HG02678 (cell line): Measurements from ENCODE around the gene OLFM3.

ENCODE experiments used
- ATAC-seq: cut with Tn5 transposase; IDR thresholded peaks from one replicate; pipeline ENCODE4 v1.9.1; 2021; ENCODE audit warnings: mild to moderate bottlenecking, moderate library complexity; ENCODE audit not compliant: unreplicated experiment

Gene OLFM3

DNA sequence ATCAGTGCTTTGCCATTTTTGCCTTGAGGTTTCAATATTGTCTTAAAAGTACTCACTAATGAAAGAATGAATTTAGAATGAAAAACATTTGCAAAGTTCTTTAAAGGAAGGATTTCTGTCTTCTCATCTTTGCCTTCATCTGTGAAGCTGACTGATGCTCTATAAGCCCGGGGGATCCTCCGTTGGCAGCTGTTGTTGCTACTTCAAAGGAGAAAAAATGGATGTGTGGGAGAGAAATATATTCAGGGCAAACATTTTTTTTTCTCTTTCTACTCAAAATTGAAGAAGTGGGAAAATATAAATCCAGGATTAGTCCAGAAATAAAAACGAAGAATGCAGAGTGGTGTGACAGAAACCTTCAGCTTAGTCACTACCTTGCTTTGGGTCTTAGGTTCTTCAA is 142.5 kb downstream of the OLFM3 start:
- ATAC-seq = no peak

GRCh38 chr1:101852936-101853335 is 143.8 kb downstream of the OLFM3 start:
- no peak for ATAC-seq

DNA sequence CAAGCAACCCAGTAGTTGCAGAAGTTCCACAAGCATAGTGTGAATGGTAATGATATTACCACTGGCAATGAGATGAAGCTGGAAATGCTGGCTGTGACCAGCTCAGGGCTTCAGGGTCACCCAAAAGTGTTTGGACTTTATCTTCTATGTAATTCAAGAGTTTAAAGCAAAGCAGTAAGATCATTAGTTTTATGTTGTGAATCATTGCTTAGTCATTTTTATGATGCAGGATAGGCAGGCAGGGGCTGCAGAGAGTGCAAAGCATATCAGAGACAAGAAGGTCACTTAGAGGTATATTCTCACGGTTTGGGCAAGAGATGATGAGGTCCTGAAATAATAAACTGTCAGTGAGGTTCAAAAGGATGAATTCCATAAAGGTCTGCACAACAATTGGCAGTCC is 147.4 kb downstream of the OLFM3 start:
- no peak for ATAC-seq

GRCh38 chr1:101847626-101848025 is 149.1 kb downstream of the OLFM3 start:
- no peak for ATAC-seq

- ATAC-seq = no peak
Observed at GRCh38 chr1:101846820-101847219, 149.9 kb downstream of the OLFM3 start.

GRCh38 chr1:101843160-101843559 is 153.6 kb downstream of the OLFM3 start:
- no peak for ATAC-seq

GRCh38 chr1:101841824-101842223 is 154.9 kb downstream of the OLFM3 start:
- ATAC-seq = no peak

DNA sequence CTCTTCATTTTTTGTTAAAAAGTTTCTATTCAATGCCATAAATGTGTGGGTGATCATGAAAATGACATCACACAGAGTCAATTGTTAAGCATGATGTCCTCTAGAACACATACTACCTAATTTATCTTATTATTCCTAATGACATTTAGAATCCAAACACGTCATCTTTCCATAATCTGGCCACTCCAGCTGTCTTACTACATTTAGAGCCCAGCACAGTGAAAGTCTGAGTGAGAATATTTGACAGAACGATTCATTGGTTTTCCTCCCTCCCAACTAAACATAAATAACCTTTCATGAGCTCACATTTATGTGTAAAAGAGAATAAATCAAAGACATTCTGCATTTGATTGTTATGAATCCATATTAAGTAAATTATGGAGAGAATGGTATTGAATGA is 160.7 kb downstream of the OLFM3 start:
- ATAC-seq = no peak

- no peak for ATAC-seq
Observed at GRCh38 chr1:101833312-101833711, 163.4 kb downstream of the OLFM3 start.

DNA sequence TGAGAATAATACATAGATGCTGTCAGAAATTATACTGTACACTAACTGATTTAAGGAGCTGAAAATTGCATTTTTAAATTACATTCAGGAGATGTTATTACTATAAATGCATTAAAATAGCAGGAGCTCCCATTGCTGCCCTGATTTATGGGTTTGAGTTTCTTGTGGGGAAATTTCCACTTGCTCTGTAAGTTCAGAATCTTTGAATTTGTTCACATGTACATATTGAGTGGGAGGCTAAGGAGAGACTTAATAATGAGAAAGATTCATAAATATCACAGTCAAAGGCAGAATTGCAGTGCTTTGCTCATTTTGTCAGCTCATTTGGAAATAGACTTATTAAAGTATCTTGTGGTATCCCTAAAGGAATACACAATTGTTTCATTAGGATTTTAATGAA is 170.3 kb downstream of the OLFM3 start:
- ATAC-seq = no peak

DNA sequence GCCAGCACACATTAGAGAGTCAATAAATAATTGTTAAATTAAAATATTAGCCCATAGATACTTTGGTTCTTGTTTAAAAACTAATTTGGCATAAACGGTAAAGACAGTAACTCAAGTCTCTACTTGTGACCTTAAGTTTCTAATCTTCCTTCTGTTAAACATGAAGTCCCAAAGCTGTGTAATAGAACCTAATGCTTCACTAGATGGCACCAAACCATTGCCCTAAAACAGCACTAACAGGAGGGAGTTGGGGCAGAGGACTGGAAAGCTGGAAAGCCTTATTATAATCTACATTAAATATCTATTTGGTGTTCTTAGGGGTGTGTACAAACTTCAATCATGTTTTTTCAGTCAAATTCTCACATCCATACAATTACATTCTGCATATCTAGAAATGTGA is 176.7 kb downstream of the OLFM3 start:
- ATAC-seq = no peak

GRCh38 chr1:101816262-101816661 is 180.5 kb downstream of the OLFM3 start:
- no peak for ATAC-seq

DNA sequence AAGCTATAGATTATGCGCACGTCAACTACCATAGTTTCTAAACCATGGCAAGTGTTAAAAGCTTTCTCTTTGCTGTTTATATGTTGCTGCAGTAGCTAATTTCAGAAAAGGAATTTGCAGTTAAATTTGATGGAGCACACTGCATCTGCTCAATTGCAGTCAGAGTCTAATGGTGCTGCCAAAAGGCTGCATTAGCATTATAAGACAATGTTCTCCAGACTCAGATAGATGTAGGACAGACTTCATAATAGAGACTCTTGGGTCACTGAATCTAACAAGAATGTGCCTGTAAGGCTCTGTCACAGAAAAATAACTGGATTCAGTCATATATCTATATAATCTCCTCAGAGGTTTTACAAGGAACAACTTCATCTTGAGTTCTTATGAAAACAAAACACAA is 198.3 kb downstream of the OLFM3 start:
- no peak for ATAC-seq

DNA sequence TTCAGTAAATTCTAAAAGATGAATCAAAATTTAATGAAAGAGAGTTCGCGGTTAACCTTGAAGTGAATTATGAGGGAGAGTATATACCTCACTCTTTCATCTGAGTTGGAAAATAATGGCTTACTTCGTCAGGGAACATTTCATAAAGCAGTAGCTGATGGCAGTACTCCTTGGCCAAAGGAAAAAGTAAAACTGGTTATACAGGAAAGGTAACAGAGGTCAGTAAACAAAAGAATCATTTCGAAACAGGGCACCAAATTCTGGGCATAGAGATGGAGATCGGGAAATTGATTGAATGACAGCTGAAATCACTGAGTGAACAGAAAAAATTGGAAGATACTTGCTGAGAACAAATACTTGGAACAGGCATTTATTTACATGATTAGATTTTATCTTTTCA is 199.0 kb downstream of the OLFM3 start:
- no peak for ATAC-seq

DNA sequence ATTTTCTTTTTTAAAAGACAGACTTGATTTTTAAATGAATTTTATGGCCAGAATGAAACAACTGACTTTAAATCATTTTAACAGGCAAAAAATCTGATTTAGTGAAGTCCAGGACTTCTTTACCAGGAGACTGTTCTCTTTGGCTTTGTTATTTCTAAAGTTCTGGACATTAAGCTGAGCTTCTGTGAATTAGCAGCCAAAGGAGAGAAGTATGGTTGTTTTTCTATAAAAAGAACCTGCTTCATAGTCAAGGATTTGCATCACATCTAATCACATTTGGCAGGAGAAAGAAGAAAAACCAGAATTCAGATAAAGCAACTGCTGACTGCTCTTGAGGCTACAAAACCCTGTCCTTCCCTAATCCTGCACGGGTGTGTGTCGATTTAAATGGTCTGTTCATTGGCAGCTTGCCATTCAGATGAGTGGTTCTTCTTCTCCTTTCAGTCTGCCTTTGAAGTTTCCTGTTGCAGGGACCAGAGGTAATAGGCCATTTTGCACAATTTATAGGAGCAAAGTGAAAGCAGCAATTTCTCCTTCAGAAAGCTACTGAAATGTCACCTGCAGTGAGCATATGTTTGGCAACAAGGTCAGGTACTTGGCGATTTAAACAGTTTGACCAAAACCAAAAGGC is 215.4 kb downstream of the OLFM3 start:
- ATAC-seq = no peak

- ATAC-seq = peak; percentile 74
Observed at GRCh38 chr1:101769520-101769919, 227.2 kb downstream of the OLFM3 start.

GRCh38 chr1:101757985-101758384 is 238.7 kb downstream of the OLFM3 start:
- ATAC-seq = no peak

DNA sequence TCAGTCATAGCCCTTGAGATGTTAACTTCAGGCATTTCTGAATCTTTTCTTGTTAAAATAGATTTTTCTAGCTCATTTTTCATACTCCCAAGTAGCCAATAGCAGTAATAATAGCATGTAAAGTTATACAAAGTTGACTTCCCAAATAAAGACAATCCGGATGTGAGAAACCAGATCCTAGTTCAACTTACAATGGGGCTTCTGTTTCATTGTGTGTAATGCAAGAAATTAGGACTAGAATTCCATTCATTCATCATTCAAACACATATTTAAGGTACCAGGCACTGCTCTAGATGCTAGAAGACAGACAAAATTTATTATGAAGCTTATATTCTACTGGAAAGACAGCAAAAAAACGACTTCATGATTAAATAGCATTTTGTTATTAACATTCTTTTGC is 240.3 kb downstream of the OLFM3 start:
- no peak for ATAC-seq
